ENCODE data around the gene ABHD6. TPM values are rescaled to one million over a fixed set of nuclear protein-coding genes. Genes with fewer than 3 reads are reported as not detected.

ABHD6 gene
- total RNA-seq, 2 donors from 2014 or later: 3.5 to 5.5 TPM

- Mint-ChIP-seq H3K9me3 (no peaks in the 10 kb centered on the region), H3K36me3 (peaks cover 0 to 10% of the 10 kb centered on the region in 2 donors), H3K27ac (peak overlapping the region in 1 of 2 donors; percentile 5)
- DNase-seq (ENCODE audit: low spot score in 2 of 2) (no peak), ATAC-seq (no peak)
Measured at GRCh38 chr3:58317811-58318210, 80.2 kb downstream of the ABHD6 start.

GRCh38 chr3:58321791-58322190, 84.2 kb downstream of the ABHD6 start:
- ATAC-seq (no peak), DNase-seq (ENCODE audit: low spot score in 2 of 2) (no peak)
- Mint-ChIP-seq H3K36me3 (peaks cover 0 to 5% of the 10 kb centered on the region in 2 donors), H3K27ac (no peak overlapping the region), H3K9me3 (no peaks in the 10 kb centered on the region)

- no peaks in the 10 kb centered on the region for H3K9me3 Mint-ChIP-seq
- DNase-seq (ENCODE audit: low spot score in 2 of 2) (no peak), ATAC-seq (peak in 1 of 2 donors; percentile 44)
- H3K36me3 Mint-ChIP-seq: no peaks in the 10 kb centered on the region
- H3K27ac Mint-ChIP-seq: peak overlapping the region in 1 of 2 donors; percentile 87
Measured at GRCh38 chr3:58322793-58323192, 85.2 kb downstream of the ABHD6 start.

GRCh38 chr3:58323529-58324390, 86.2 kb downstream of the ABHD6 start:
- ATAC-seq (peak; percentile 81 to 88), DNase-seq (ENCODE audit: low spot score in 2 of 2) (no peak)
- Mint-ChIP-seq H3K36me3 (no peaks in the 10 kb centered on the region), H3K27ac (peak overlapping the region; percentile 81 to 87), H3K9me3 (no peaks in the 10 kb centered on the region)

GRCh38 chr3:58324391-58325390, 87.1 kb downstream of the ABHD6 start:
- DNase-seq (ENCODE audit: low spot score in 2 of 2) (no peak), ATAC-seq (peak; percentile 50 to 60)
- Mint-ChIP-seq H3K36me3 (no peaks in the 10 kb centered on the region), H3K27ac (peak overlapping the region; percentile 86 to 87), H3K9me3 (no peaks in the 10 kb centered on the region)

- DNase-seq (ENCODE audit: low spot score in 2 of 2): no peak
- no peaks in the 10 kb centered on the region for H3K9me3 Mint-ChIP-seq
- no peaks in the 10 kb centered on the region for H3K36me3 Mint-ChIP-seq
- peak overlapping the region; percentile 86 to 87 for H3K27ac Mint-ChIP-seq
- ATAC-seq: no peak
Measured at GRCh38 chr3:58325525-58325992, 88.0 kb downstream of the ABHD6 start.

- ATAC-seq (no peak), DNase-seq (ENCODE audit: low spot score in 2 of 2) (no peak)
- Mint-ChIP-seq H3K36me3 (no peaks in the 10 kb centered on the region), H3K9me3 (no peaks in the 10 kb centered on the region), H3K27ac (no peak overlapping the region)
Measured at GRCh38 chr3:58326267-58326900, 88.8 kb downstream of the ABHD6 start.

- peaks cover 0 to 4% of the 10 kb centered on the region in 2 donors for H3K36me3 Mint-ChIP-seq
- H3K9me3 Mint-ChIP-seq: no peaks in the 10 kb centered on the region
- DNase-seq (ENCODE audit: low spot score in 2 of 2) (no peak), ATAC-seq (no peak)
- H3K27ac Mint-ChIP-seq: peak overlapping the region in 1 of 2 donors; percentile 56
Measured at GRCh38 chr3:58329150-58329921, 91.7 kb downstream of the ABHD6 start.

GRCh38 chr3:58329922-58330413, 92.4 kb downstream of the ABHD6 start:
- Mint-ChIP-seq H3K9me3 (no peaks in the 10 kb centered on the region), H3K36me3 (peaks cover 0 to 4% of the 10 kb centered on the region in 2 donors), H3K27ac (no peak overlapping the region)
- ATAC-seq: no peak
- no peak for DNase-seq (ENCODE audit: low spot score in 2 of 2)

- Mint-ChIP-seq H3K9me3 (no peaks in the 10 kb centered on the region), H3K27ac (peak overlapping the region in 1 of 2 donors; percentile 46), H3K36me3 (peaks cover 0 to 10% of the 10 kb centered on the region in 2 donors)
- no peak for DNase-seq (ENCODE audit: low spot score in 2 of 2)
- no peak for ATAC-seq
Measured at GRCh38 chr3:58331593-58332152, 94.1 kb downstream of the ABHD6 start.

- DNase-seq (ENCODE audit: low spot score in 2 of 2) (peak; percentile 67 to 85), ATAC-seq (peak; percentile 72 to 90)
- Mint-ChIP-seq H3K36me3 (peaks cover 0 to 10% of the 10 kb centered on the region in 2 donors), H3K9me3 (no peaks in the 10 kb centered on the region), H3K27ac (peak within 1 kb of the TSS; percentile 79 to 96)
Measured at GRCh38 chr3:58332575-58333188, 95.1 kb downstream of the ABHD6 start, which contains the start of gene PXK. PXK (plus strand) TSS chr3:58332892; CDS start chr3:58332989, 97 bp downstream.

GRCh38 chr3:58333206-58334012, 95.8 kb downstream of the ABHD6 start:
- Mint-ChIP-seq H3K9me3 (no peaks in the 10 kb centered on the region), H3K27ac (peak overlapping the region; percentile 79 to 96), H3K36me3 (peaks cover 0 to 10% of the 10 kb centered on the region in 2 donors)
- ATAC-seq (peak; percentile 35 to 43), DNase-seq (ENCODE audit: low spot score in 2 of 2) (peak in 1 of 2 donors; percentile 29)

GRCh38 chr3:58334013-58334321, 96.4 kb downstream of the ABHD6 start:
- ATAC-seq: no peak
- DNase-seq (ENCODE audit: low spot score in 2 of 2): no peak
- peaks cover 0 to 10% of the 10 kb centered on the region in 2 donors for H3K36me3 Mint-ChIP-seq
- no peaks in the 10 kb centered on the region for H3K9me3 Mint-ChIP-seq
- peak overlapping the region; percentile 47 to 79 for H3K27ac Mint-ChIP-seq

- Mint-ChIP-seq H3K9me3 (no peaks in the 10 kb centered on the region), H3K36me3 (peaks cover 0 to 10% of the 10 kb centered on the region in 2 donors), H3K27ac (peak overlapping the region; percentile 72 to 78)
- no peak for ATAC-seq
- no peak for DNase-seq (ENCODE audit: low spot score in 2 of 2)
Measured at GRCh38 chr3:58334506-58334884, 96.9 kb downstream of the ABHD6 start.

Data from activated naive CD4-positive, alpha-beta T cell treated with anti-CD3 and anti-CD28 coated beads, Interleukin-2, amount 50 U/mL, for 72 hours (primary cell).